Measurements from ENCODE around the gene RUNX2.

Gene RUNX2

GRCh38 chr6:45350186-45350710 is 22.1 kb downstream of the RUNX2 start:
- FAIRE-seq = no peak

GRCh38 chr6:45351076-45351475 is 22.9 kb downstream of the RUNX2 start:
- DNase-seq (ENCODE audit: insufficient read length, low spot score) = no peak
- no peak for FAIRE-seq

More at GRCh38 chr6:45350186-45350710, 22.1 kb downstream of the RUNX2 start:
- DNase-seq (ENCODE audit: insufficient read length, low spot score) = no peak

GRCh38 chr6:45351667-45352066 is 23.5 kb downstream of the RUNX2 start:
- FAIRE-seq (no peak), DNase-seq (ENCODE audit: insufficient read length, low spot score) (no peak)

GRCh38 chr6:45353654-45354053 is 25.5 kb downstream of the RUNX2 start:
- no peak for FAIRE-seq

GRCh38 chr6:45364466-45364865 is 36.3 kb downstream of the RUNX2 start:
- FAIRE-seq = no peak
- DNase-seq (ENCODE audit: insufficient read length, low spot score) = no peak

More at GRCh38 chr6:45353654-45354053, 25.5 kb downstream of the RUNX2 start:
- DNase-seq (ENCODE audit: insufficient read length, low spot score) = no peak

GRCh38 chr6:45365036-45365435 is 36.9 kb downstream of the RUNX2 start:
- DNase-seq (ENCODE audit: insufficient read length, low spot score) = no peak
- FAIRE-seq = no peak

- DNase-seq (ENCODE audit: insufficient read length, low spot score) = no peak
These were observed 38.4 kb downstream of the RUNX2 start for GRCh38 chr6:45366534-45366933.

GRCh38 chr6:45367999-45368398 is 39.9 kb downstream of the RUNX2 start:
- DNase-seq (ENCODE audit: insufficient read length, low spot score) (no peak), FAIRE-seq (no peak)

More at GRCh38 chr6:45366534-45366933, 38.4 kb downstream of the RUNX2 start:
- no peak for FAIRE-seq

GRCh38 chr6:45369870-45370269 is 41.7 kb downstream of the RUNX2 start:
- FAIRE-seq (no peak), DNase-seq (ENCODE audit: insufficient read length, low spot score) (no peak)

- FAIRE-seq = no peak
- DNase-seq (ENCODE audit: insufficient read length, low spot score) = no peak
These were observed 43.9 kb downstream of the RUNX2 start for GRCh38 chr6:45371924-45372573.

GRCh38 chr6:45375449-45375848 is 47.3 kb downstream of the RUNX2 start:
- FAIRE-seq (no peak), DNase-seq (ENCODE audit: insufficient read length, low spot score) (no peak)

- no peak for DNase-seq (ENCODE audit: insufficient read length, low spot score)
- no peak for FAIRE-seq
These were observed 48.3 kb downstream of the RUNX2 start for GRCh38 chr6:45376310-45377042.

GRCh38 chr6:45377043-45377553 is 49.0 kb downstream of the RUNX2 start:
- DNase-seq (ENCODE audit: insufficient read length, low spot score) = no peak

GRCh38 chr6:45377554-45378333 is 49.6 kb downstream of the RUNX2 start, which contains the start of gene SUPT3H:
SUPT3H (minus strand) TSS chr6:45377934.
- DNase-seq (ENCODE audit: insufficient read length, low spot score) (peak; percentile 90), FAIRE-seq (peak; percentile 99)

More at GRCh38 chr6:45377043-45377553, 49.0 kb downstream of the RUNX2 start:
- no peak for FAIRE-seq

GRCh38 chr6:45378334-45378926 is 50.3 kb downstream of the RUNX2 start:
- FAIRE-seq (no peak), DNase-seq (ENCODE audit: insufficient read length, low spot score) (no peak)

GRCh38 chr6:45382391-45382790 is 54.3 kb downstream of the RUNX2 start:
- no peak for DNase-seq (ENCODE audit: insufficient read length, low spot score)
- FAIRE-seq = no peak

- FAIRE-seq (no peak), DNase-seq (ENCODE audit: insufficient read length, low spot score) (no peak)
These were observed 58.4 kb downstream of the RUNX2 start for GRCh38 chr6:45386501-45386900.

- FAIRE-seq = no peak
- no peak for DNase-seq (ENCODE audit: insufficient read length, low spot score)
These were observed 59.1 kb downstream of the RUNX2 start for GRCh38 chr6:45387236-45387635.

GRCh38 chr6:45388328-45388727 is 60.2 kb downstream of the RUNX2 start:
- no peak for FAIRE-seq
- DNase-seq (ENCODE audit: insufficient read length, low spot score) = no peak

GRCh38 chr6:45394586-45395095 is 66.5 kb downstream of the RUNX2 start:
- FAIRE-seq = no peak
- no peak for DNase-seq (ENCODE audit: insufficient read length, low spot score)
